Hindlimb muscle (tissue), 1 donor: ENCODE measurements around the gene FKBP6. TPM values are rescaled to one million over a fixed set of nuclear protein-coding genes. Genes with fewer than 3 reads are reported as not detected.
"Not testable (repeated sequence)": the region's sequence is repeated elsewhere in the genome, so short reads cannot be mapped to it uniquely, and the experiment has no call there.

ENCODE experiments used
- DNase-seq: peaks from one replicate; pipeline ENCODE4 v3.0.0-alpha.2; 2013
- polyA plus RNA-seq: library from polyadenylated mRNA; unstranded; fragments of 120-200 nt; gene quantifications from one replicate; pipeline ENCODE4 v1.2.1, GENCODE V29; 2013; ENCODE audit not compliant: insufficient read length

Gene FKBP6, protein sequence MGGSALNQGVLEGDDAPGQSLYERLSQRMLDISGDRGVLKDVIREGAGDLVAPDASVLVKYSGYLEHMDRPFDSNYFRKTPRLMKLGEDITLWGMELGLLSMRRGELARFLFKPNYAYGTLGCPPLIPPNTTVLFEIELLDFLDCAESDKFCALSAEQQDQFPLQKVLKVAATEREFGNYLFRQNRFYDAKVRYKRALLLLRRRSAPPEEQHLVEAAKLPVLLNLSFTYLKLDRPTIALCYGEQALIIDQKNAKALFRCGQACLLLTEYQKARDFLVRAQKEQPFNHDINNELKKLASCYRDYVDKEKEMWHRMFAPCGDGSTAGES
- polyA plus RNA-seq = 0.12 TPM

DNA sequence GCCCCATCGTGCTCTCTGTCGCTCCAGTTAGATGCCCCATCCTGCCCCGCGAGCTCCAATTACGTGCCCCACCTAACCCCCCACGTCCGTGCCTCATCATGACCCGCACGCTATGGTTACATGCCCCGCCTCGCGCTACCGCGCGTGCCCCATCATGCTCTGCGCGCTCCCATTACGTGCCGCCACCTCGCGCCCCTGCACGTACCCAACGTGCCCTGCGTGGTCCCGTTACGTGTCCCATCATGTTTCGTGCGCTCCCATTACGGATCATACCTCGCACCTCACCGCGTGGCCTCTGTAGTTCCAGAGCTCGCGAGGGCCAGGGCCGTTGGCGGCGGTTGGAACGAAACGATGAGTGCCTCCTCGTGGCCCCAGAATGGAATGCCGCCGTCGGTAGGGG lies at the start of gene FKBP6, which contains the start of gene TRIM50:
TSS of gene FKBP6 (plus strand) at position 240 of the 400 bp plus-strand sequence. CDS start 268 bp downstream, outside the sequence.
TSS of gene TRIM50 (minus strand) at position 161 of the 400 bp plus-strand sequence. CDS start 3,295 bp downstream, outside the sequence.
- DNase-seq = not testable (repeated sequence)

DNA sequence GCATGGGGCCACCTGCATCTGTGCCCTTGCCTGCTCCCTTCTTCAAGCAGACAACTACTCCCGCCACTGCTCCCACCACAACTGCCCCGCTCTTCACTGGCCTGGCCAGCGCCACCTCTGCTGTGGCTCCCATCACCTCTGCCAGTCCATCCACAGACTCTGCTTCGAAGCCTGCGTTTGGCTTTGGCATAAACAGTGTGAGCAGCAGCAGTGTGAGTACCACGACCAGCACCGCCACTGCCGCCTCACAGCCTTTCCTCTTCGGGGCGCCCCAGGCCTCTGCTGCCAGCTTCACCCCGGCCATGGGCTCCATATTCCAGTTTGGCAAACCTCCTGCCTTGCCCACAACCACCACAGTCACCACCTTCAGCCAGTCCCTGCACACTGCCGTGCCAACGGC lies 30.7 kb upstream of the FKBP6 start:
- not testable (repeated sequence) for DNase-seq

DNA sequence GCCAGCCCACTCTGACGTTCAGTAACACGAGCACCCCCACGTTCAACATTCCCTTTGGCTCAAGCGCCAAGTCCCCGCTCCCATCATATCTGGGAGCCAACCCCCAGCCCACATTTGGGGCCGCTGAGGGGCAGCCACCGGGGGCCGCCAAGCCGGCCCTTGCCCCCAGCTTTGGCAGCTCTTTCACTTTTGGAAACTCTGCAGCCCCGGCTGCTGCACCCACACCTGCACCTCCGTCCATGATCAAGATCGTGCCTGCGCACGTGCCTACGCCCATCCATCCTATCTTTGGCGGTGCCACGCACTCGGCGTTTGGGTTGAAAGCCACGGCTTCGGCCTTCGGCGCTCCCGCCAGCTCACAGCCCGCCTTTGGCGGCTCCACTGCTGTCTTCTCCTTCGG lies 30.3 kb upstream of the FKBP6 start:
- not testable (repeated sequence) for DNase-seq

DNA sequence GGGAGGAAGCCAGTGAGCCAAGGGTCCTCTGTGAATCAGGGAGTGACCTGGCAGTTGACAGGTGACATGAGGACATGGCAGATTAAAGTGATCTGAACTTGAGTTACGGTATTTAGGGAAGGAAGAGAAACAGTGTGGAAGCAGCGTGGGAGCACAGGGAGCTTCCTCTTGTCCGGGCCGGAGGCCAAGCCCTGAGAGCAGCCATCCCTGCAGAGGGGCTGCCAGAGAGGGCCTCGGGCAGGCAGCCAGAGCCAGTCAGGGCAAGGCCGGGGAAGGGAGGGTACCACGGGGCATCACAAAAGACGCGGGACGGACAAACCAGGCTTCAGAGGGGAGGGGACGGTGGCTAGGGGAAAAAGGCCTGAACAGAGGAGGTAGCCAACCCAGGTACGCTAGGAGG lies 28.1 kb upstream of the FKBP6 start:
- DNase-seq = not testable (repeated sequence)

DNA sequence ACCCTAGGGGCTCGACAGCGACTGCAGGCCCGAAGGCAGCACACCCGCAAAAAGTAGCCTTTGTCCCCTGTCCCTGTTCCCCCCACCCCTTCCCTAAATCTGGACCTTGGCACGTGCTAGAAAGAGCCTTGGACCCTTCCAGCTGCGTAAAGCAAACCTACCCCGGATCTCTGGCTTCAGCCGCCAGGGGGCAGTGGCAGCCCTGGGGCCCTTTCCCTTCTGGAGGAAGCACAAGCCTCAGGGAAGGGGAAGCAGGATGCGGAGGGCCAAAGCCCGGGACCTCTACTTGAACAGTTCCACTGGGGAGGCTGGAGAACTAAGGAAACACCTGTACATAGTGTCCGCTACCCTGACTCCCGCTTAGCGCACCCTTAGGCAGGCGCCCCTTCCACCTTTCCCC lies 26.9 kb upstream of the FKBP6 start:
- not testable (repeated sequence) for DNase-seq

DNA sequence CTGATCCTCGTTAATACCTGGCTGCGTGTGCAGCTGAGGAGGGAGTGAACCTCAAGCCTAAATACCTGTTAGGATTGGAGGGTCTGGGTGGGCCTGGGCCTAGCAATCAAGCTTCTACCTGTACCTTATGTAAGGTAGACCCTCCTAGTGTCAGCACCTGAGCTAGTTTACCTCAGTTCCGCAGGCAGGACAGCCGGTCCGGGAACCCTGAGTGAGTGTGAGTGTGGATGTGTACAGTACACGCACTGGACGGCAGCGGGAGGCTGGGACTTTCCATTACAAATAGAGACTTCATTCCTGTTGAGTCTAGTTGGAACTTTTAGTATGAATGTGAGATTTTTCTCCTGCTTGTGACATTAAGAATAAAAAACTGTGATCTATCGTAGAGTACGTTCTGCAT lies 25.1 kb upstream of the FKBP6 start:
- DNase-seq = not testable (repeated sequence)

DNA sequence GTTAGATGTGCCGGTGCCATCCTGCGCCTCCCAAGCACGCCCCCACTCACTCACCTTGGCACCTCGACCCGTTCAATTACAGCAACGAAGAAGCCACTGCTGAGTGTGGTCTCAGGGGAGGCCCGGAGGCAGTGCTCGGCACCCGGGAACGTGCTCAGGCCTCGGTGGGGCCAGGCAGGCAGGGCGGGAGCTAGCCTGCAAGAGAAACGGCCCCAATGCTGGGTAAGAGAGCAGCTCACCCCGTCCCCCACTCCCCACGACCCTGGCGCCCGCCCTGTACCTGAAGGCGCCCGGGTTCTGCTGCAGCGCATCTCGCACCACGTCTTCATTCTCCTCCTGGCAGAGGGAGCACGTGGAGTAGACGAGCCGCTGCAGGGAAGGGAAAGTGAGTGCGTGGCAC lies 24.4 kb upstream of the FKBP6 start:
- no peak for DNase-seq

DNA sequence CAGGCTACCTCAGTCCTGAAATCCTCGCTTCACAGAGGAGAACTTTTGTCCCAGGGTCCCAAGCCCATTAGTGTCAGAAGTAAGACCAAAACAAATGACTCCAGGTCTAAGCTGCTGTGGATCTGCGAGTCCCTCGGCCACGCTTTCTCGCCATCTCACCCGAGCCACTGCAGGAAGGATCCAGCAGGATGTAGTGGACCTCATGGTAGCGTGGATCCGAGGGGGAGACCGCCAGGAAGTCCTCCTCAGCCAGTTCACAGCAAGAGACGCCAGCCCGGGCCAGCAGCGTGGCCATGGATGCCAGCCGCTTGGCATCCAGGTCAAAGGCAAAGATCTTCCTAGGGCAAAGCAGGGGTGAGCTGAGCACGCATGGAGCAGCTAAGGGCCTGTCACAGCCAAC lies 23.9 kb upstream of the FKBP6 start:
- DNase-seq = no peak

DNA sequence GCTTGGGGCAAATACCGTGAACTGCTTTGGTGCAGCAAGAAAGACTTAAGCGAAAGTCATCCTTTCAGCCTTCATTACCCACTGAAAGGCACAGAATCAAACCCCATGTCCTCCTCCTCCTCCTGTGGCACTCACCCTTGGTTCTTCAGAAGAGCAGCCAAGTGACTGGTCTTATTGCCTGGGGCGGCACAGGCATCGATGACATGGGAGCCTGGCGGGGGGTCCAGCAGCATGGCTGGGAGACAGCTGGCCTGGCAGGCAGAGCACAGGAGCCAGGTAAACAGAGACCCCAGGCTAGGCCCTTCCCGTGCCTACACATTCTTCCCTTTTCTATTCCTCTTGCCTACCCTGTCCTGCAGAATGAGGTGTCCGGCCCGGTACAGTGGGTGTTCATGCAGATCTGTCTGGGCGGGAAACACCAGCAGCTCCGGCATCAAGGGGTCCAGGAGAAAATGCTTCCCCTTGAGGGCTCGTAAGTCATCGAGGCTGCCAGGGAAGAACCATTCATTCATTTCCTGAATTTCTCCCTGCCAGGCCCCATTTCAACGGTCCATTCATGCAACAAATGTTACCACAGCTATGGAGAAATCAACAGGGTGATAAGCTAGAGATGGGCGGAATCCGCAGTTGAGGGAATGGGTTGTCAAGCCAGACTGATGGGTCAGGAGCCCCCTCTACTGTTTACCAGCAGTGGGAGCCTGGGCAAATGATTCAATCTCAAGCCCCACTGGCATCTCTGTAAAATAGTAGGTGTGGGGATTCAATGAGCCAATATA lies 23.2 kb upstream of the FKBP6 start:
- not testable (repeated sequence) for DNase-seq

DNA sequence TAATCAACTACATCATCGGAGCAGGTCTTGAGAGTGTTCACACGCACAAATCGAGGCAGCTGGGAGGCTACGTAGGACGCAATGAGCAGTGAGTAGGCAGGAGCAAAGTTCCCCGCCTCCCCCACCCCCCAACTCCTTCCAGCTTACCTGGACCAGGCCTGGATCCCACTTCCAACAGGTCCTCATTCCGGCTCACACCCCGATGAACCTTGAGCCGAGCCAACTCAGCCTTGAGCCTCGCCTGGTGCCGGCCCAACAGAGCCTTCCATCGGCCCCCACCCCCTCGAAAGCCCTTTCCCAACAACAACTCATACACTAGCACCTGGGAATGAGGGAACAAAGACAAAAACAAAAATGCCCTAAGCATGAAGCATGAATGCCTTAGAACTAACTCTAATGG lies 20.5 kb upstream of the FKBP6 start:
- no peak for DNase-seq

DNA sequence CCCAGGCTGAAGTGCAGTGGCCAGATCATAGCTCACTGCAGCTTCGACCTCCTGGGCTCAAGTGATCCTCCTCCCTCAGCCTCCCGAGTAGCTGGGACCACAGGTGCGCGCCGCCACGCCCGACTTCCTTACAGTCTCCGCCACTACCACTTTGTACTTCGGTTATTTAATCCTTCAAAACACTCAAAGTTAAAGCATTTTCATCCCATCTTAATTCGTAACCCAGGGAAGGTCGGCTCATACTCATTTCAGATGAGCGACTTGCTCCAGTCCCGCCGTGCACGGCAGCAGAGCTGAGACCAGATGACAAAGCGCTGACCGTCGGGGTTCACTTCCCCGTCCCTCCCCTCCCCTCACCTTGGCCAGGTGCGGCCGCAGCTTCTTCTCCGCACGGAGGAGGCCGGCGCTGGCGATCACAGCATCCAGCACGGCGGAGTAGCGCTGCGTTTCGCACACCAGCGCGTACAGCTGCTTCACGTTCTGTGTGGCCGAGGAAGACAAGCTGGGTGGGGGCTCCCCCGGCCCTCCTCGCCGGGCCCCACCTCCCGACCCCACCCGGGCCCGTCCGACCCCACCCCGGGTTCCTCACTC lies 19.8 kb upstream of the FKBP6 start:
- no peak for DNase-seq

DNA sequence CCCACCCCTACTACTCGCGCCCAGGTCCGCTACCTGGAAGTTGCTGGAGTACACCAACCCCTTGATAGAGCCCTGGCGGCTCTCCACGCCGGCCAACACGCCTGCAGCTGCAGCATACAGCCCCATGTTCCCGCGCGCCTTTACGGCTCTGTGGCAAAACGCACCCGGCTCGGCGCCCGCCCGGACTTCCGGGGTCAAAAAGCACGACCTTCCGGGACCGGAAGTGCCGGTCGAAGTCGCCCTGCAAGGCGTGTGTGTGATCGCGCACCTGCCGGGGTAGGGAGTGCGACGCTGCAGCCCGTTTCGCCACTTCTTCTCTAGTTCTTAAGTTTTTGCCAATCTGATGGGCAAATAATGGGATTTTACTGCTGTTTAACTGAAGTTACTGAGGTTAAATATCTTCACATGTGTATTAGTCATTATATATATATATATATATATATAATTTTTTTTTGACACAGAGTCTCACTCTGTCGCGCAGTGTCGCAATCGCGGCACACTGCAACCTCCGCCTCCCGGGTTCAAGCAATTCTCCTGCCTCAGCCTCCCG lies 19.2 kb upstream of the FKBP6 start, which contains the start of gene NSUN5:
TSS of gene NSUN5 (minus strand) at position 162 of the 550 bp plus-strand sequence. CDS start at position 126, 36 bp downstream.
- peak; percentile 86 for DNase-seq

DNA sequence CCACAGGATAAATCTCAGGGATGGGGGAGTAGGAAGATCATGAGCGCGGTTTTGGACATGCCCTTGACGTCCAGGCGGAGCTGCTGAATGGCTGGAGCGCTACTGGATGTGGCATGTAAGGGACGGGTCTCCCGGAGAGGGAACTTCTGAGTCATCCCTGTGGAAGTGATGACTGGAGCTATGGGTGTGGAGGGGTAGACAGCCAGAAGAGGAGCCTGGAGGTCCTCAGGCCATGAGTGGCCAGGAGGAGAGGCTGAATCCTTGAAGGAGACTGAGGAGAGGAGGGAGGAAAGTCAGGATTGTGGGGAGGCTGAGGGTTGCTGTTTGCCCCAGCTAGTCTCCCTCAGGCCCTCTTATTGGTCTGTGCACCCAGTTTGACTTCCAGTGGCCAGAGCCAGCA lies 16.5 kb upstream of the FKBP6 start:
- not testable (repeated sequence) for DNase-seq

DNA sequence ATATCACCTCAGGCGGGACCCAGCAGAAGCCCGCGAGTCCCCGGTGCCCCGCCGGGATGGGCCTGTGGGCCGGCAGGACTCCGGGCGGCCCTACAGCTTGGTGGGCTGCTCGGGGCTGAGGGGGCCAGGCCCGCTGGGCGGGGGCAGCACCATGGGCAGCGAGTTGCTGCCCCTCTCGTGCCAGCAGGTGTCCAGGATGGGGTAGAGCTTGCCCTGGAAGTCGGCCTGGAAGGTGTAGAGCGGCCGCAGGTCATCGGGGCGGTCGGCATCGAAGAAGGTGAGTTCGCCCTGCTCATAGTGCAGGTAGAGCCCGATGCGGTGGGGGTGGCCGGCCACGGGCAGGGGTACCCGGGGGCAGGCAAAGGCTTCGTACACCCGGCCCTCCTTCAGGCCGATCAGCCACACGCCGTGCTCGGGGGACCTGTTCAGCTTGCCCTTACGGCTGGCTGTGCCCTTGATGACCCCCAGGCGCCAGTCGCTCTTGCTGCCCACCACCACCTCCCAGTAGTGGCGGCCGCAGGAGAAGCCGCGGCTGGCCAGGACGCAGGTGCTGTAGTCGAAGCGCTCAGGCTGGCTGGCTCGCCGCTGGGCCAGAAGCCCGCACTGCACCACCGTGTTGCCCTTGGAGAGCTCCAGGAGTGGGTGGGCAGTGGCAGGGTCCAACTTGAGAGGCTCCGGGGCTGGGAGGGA lies 15.0 kb upstream of the FKBP6 start:
- DNase-seq = no peak

DNA sequence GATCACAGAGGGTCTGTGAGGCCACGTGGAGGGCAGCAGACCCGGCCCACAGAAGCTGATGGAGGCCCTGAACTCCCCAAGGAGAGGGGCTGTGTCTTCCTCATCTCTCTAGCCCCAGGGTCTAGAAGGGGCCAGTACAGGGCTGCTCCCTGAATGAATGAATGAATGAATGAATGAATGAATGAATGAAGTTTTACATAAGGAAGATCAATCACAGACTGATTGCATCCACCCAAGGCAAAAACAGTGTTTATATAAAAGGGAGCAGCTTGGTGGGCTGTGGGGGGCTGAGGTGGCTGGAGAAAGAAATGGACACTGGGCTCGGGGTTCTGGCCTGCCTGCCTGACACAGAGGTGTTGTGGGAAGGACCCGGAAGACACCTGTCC lies 14.4 kb upstream of the FKBP6 start:
- DNase-seq = no peak

DNA sequence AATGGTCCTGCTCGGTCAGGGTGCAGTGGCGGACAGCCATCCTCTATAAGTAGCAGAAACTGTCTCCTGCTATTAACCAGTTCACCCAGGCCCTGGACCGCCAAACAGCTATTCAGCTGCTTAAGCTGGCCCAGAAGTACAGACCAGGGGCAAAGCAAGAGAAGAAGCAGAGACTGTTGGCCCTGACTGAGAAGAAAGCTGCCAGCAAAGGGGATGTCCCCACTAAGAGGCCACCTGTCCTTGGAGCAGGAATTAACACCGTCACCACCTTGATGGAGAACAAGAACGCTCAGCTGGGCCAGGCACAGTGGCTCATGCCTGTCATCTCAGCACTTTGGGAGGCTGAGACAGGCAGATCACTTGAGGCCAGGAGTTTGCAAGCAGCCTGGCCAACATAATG lies 13.7 kb upstream of the FKBP6 start:
- DNase-seq = no peak

DNA sequence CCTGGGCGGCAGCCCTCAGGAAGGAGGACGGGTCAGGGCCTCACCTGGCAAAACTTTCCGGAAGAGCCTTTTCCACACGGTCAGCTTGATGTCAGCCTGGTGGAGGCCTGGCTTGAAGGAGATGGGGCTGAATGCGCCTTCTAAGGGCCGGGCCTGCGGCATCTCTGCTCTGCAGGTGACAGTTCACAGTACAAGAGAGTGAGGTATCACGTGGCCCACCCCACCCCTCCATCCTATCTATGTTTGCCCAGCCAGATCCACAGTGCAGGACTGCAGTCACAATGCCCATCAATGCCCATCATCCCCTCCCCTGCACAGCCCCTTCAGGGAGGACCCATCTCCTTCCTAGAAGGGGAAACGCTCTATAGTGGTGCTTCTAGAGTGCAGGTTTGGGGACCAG lies 11.4 kb upstream of the FKBP6 start:
- DNase-seq = no peak

DNA sequence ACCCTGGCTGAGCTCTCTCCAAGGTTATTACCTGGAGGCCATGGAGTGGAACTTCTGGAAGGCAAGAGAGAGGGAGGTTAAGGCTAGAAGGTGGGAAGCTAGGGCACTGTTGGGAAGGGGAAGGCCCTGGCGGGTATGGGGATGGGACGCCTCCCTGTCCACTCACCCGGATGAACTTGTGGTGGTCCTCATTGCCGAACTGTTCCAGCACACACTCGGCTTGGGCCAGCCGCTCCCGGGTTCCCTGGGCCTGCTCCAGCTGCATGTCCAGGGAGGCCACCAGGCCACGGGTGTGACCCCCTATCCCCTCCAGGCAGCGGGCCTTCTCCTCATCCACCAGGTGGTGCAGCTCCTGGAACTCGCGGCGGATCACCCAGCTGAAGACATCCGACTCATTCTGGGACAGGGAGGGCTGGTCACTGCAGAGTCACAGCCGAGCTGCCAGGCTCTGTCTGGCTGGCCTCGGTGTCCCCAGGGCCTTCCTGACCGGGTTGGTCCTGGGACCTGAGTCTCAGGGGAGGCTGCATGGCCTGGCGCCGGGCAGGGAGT lies 9.2 kb upstream of the FKBP6 start:
- not testable (repeated sequence) for DNase-seq

DNA sequence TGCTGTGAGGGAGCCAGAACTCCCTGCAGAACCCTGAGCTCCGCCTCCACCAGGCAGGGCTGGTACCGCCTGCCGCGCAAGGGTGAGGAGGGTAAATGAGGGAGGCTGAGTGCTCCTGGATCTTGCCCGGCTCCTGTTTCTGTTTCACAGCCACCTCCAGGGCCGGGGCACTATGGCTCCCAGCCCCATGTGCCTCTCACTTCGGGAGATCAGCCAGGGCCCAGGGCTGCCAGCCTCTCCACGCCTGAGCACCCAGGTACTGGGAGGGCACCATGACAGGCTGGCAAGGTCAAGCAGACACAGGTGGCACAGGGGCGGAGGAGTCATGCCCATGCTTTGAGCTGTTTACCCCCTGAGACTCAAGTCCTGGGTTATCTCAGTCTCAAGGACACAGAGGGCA lies 8.4 kb upstream of the FKBP6 start:
- not testable (repeated sequence) for DNase-seq

DNA sequence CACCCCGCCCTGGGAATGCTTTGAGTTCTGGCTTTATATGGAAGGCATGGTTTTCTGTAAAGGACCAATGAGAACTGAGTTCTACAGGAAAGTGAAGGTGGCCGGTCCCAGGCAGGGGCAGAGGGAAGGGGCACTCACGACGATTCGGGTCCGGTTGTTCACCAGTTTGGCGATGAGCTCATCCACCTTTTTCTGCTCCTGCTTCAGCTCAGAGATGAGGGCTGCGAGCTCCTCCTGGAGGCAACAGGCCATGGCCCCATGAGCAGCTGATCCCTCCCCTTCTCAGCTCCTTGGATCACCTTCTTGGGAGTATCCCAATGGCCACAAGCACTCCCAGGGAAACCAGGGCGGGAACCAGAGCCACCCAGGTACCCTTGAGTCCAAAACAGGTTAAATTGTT lies 8.0 kb upstream of the FKBP6 start:
- not testable (repeated sequence) for DNase-seq

DNA sequence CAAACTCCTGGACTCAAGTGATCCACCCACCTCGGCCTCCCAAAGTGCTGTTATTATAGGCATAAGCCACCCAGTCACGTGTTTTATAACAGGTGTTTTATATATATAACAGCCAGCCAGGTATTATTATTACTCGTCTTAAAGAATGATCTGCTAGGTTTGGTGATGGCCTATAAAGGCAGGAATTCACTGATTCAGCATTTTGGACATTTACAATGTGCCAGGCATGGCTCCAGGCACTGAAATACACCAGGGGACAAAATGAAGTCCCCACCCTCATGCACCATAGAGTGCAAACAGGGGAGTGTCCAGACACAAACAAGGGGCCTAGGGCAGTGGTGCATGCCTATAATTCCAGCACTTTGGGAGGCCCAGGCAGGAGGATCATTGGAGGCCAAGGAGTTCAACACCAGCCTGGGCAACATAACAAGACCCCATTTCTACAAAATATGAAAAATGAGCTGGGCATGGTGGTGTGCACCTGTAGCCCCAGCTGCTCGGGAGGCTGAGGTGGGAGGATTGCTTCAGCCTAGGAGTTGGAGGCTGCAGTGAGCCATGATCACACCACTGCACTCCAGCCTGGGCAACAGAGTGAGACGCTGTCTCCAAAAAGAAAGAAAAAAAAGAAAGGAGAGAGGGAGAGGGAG lies 4.4 kb upstream of the FKBP6 start:
- not testable (repeated sequence) for DNase-seq
